Memory B cell (primary cell): ENCODE measurements around the gene SASH1.
"Not testable (repeated sequence)": the region's sequence is repeated elsewhere in the genome, so short reads cannot be mapped to it uniquely, and the experiment has no call there.

Source experiments
- ATAC-seq: fragments of 150-1000 bp; cut with Tn5 transposase; 2 replicates; pipeline ENCODE4 v1.10.0; 2021; ENCODE audit warnings: low read depth, mild to moderate bottlenecking, moderate library complexity
- DNase-seq, 2 donors: peaks; one replicate each; pipeline ENCODE4 v3.0.0; 2022; ENCODE audit warnings: low spot score in 2 of 2
- H3K27ac Mint-ChIP-seq: one replicate; pipeline ENCODE4 v1.8.0; 2022; ENCODE audit warnings: mild to moderate bottlenecking, moderate library complexity, mixed read lengths
- H3K27me3 Mint-ChIP-seq: one replicate; pipeline ENCODE4 v1.8.0; 2022; ENCODE audit warnings: mixed read lengths
- H3K36me3 Mint-ChIP-seq: one replicate; pipeline ENCODE4 v1.8.0; 2022; ENCODE audit warnings: mild to moderate bottlenecking, mixed read lengths
- H3K4me1 Mint-ChIP-seq: one replicate; pipeline ENCODE4 v1.8.0; 2022; ENCODE audit warnings: mixed read lengths
- H3K4me3 Mint-ChIP-seq: one replicate; pipeline ENCODE4 v1.8.0; 2022; ENCODE audit warnings: mild to moderate bottlenecking, moderate library complexity, mixed read lengths
- H3K9me3 Mint-ChIP-seq: one replicate; pipeline ENCODE4 v1.8.0; 2022; ENCODE audit warnings: mixed read lengths

Gene SASH1

GRCh38 chr6:148367411-148368024, 24.9 kb downstream of the SASH1 start:
- Mint-ChIP-seq H3K4me3 (peak overlapping the region; percentile 15), H3K36me3 (no peaks in the 10 kb centered on the region), H3K27me3 (peaks cover 20% of the 10 kb centered on the region), H3K4me1 (peaks cover 3% of the 10 kb centered on the region), H3K9me3 (no peaks in the 10 kb centered on the region), H3K27ac (no peak overlapping the region)
- ATAC-seq = no peak
- no peak for DNase-seq

- ATAC-seq (no peak), DNase-seq (no peak)
- Mint-ChIP-seq H3K4me3 (no peak overlapping the region), H3K27me3 (peaks cover 15% of the 10 kb centered on the region), H3K36me3 (no peaks in the 10 kb centered on the region), H3K9me3 (no peaks in the 10 kb centered on the region), H3K4me1 (peaks cover 3% of the 10 kb centered on the region), H3K27ac (no peak overlapping the region)
Measured at GRCh38 chr6:148370176-148370575, 27.5 kb downstream of the SASH1 start.

- peaks cover 8% of the 10 kb centered on the region for H3K27me3 Mint-ChIP-seq
- no peaks in the 10 kb centered on the region for H3K4me1 Mint-ChIP-seq
- DNase-seq = no peak
- H3K4me3 Mint-ChIP-seq = no peak overlapping the region
- H3K9me3 Mint-ChIP-seq = peaks cover 3% of the 10 kb centered on the region
- H3K36me3 Mint-ChIP-seq = peaks cover 2% of the 10 kb centered on the region
- H3K27ac Mint-ChIP-seq = no peak overlapping the region
- no peak for ATAC-seq
Measured at GRCh38 chr6:148374040-148374774, 31.6 kb downstream of the SASH1 start.

- Mint-ChIP-seq H3K36me3 (peaks cover 2% of the 10 kb centered on the region), H3K4me1 (no peaks in the 10 kb centered on the region), H3K27me3 (peaks cover 6% of the 10 kb centered on the region), H3K9me3 (peaks cover 4% of the 10 kb centered on the region), H3K4me3 (no peak overlapping the region), H3K27ac (no peak overlapping the region)
- ATAC-seq (no peak), DNase-seq (no peak)
Measured at GRCh38 chr6:148375401-148375800, 32.8 kb downstream of the SASH1 start.

- DNase-seq (no peak), ATAC-seq (no peak)
- H3K4me3 Mint-ChIP-seq = no peak overlapping the region
- H3K36me3 Mint-ChIP-seq = peaks cover 2% of the 10 kb centered on the region
- H3K27me3 Mint-ChIP-seq = peaks cover 4% of the 10 kb centered on the region
- H3K27ac Mint-ChIP-seq = no peak overlapping the region
- peaks cover 5% of the 10 kb centered on the region for H3K9me3 Mint-ChIP-seq
- no peaks in the 10 kb centered on the region for H3K4me1 Mint-ChIP-seq
Measured at GRCh38 chr6:148379481-148379880, 36.8 kb downstream of the SASH1 start.

GRCh38 chr6:148379966-148380713, 37.5 kb downstream of the SASH1 start:
- DNase-seq (no peak), ATAC-seq (no peak)
- Mint-ChIP-seq H3K9me3 (peaks cover 5% of the 10 kb centered on the region), H3K4me1 (no peaks in the 10 kb centered on the region), H3K36me3 (peaks cover 2% of the 10 kb centered on the region), H3K27me3 (peaks cover 4% of the 10 kb centered on the region), H3K4me3 (no peak overlapping the region), H3K27ac (no peak overlapping the region)

GRCh38 chr6:148382051-148382450, 39.4 kb downstream of the SASH1 start:
- not testable (repeated sequence) for H3K4me3 Mint-ChIP-seq, H3K36me3 Mint-ChIP-seq, H3K27me3 Mint-ChIP-seq, H3K27ac Mint-ChIP-seq, ATAC-seq, DNase-seq, H3K9me3 Mint-ChIP-seq, H3K4me1 Mint-ChIP-seq

- no peak overlapping the region for H3K27ac Mint-ChIP-seq
- H3K27me3 Mint-ChIP-seq = peaks cover 3% of the 10 kb centered on the region
- peaks cover 3% of the 10 kb centered on the region for H3K9me3 Mint-ChIP-seq
- DNase-seq = no peak
- ATAC-seq = no peak
- no peaks in the 10 kb centered on the region for H3K4me1 Mint-ChIP-seq
- H3K4me3 Mint-ChIP-seq = no peak overlapping the region
- no peaks in the 10 kb centered on the region for H3K36me3 Mint-ChIP-seq
Measured at GRCh38 chr6:148382861-148383260, 40.2 kb downstream of the SASH1 start.

- H3K27ac Mint-ChIP-seq = no peak overlapping the region
- no peaks in the 10 kb centered on the region for H3K4me1 Mint-ChIP-seq
- ATAC-seq = no peak
- peaks cover 3% of the 10 kb centered on the region for H3K9me3 Mint-ChIP-seq
- H3K36me3 Mint-ChIP-seq = no peaks in the 10 kb centered on the region
- no peak overlapping the region for H3K4me3 Mint-ChIP-seq
- H3K27me3 Mint-ChIP-seq = peaks cover 3% of the 10 kb centered on the region
- DNase-seq = no peak
Measured at GRCh38 chr6:148383658-148384368, 41.2 kb downstream of the SASH1 start.

GRCh38 chr6:148385379-148385778, 42.7 kb downstream of the SASH1 start:
- ATAC-seq (no peak), DNase-seq (no peak)
- no peak overlapping the region for H3K4me3 Mint-ChIP-seq
- H3K9me3 Mint-ChIP-seq = peaks cover 1% of the 10 kb centered on the region
- H3K27me3 Mint-ChIP-seq = peaks cover 3% of the 10 kb centered on the region
- no peak overlapping the region for H3K27ac Mint-ChIP-seq
- no peaks in the 10 kb centered on the region for H3K36me3 Mint-ChIP-seq
- no peaks in the 10 kb centered on the region for H3K4me1 Mint-ChIP-seq

- H3K9me3 Mint-ChIP-seq = peaks cover 1% of the 10 kb centered on the region
- no peaks in the 10 kb centered on the region for H3K4me1 Mint-ChIP-seq
- H3K27ac Mint-ChIP-seq = no peak overlapping the region
- H3K27me3 Mint-ChIP-seq = peaks cover 4% of the 10 kb centered on the region
- H3K36me3 Mint-ChIP-seq = peaks cover 1% of the 10 kb centered on the region
- H3K4me3 Mint-ChIP-seq = no peak overlapping the region
- DNase-seq (no peak), ATAC-seq (no peak)
Measured at GRCh38 chr6:148388521-148388920, 45.9 kb downstream of the SASH1 start.

- DNase-seq (no peak), ATAC-seq (no peak)
- peaks cover 6% of the 10 kb centered on the region for H3K27me3 Mint-ChIP-seq
- H3K9me3 Mint-ChIP-seq = peaks cover 1% of the 10 kb centered on the region
- H3K36me3 Mint-ChIP-seq = peaks cover 1% of the 10 kb centered on the region
- no peak overlapping the region for H3K27ac Mint-ChIP-seq
- no peaks in the 10 kb centered on the region for H3K4me1 Mint-ChIP-seq
- no peak overlapping the region for H3K4me3 Mint-ChIP-seq
Measured at GRCh38 chr6:148389086-148389485, 46.4 kb downstream of the SASH1 start.

- Mint-ChIP-seq H3K9me3 (peaks cover 1% of the 10 kb centered on the region), H3K27ac (no peak overlapping the region), H3K27me3 (peaks cover 8% of the 10 kb centered on the region), H3K4me3 (no peak overlapping the region), H3K4me1 (no peaks in the 10 kb centered on the region), H3K36me3 (peaks cover 1% of the 10 kb centered on the region)
- ATAC-seq (no peak), DNase-seq (no peak)
Measured at GRCh38 chr6:148389917-148390316, 47.3 kb downstream of the SASH1 start.

GRCh38 chr6:148392127-148392526, 49.5 kb downstream of the SASH1 start:
- H3K27me3 Mint-ChIP-seq, H3K9me3 Mint-ChIP-seq, ATAC-seq, H3K4me3 Mint-ChIP-seq, H3K27ac Mint-ChIP-seq, DNase-seq, H3K36me3 Mint-ChIP-seq, H3K4me1 Mint-ChIP-seq: not testable (repeated sequence)
